Psoas muscle (tissue), 8 donors: ENCODE measurements around the gene F7. TPM values are rescaled to one million over a fixed set of nuclear protein-coding genes. Genes with fewer than 3 reads are reported as not detected.
A peak's percentile ranks its signal among the peaks of the same experiment; 100 is the strongest.

Experiments
- ATAC-seq, 4 donors: fragments of 200-7000 bp; cut with Tn5 transposase; one replicate each; pipeline ENCODE4 v1.9.1; 2020; ENCODE audit warnings: moderate library complexity in 3 of 4, mild to moderate bottlenecking in 2 of 4
- DNase-seq, 2 donors: peaks; one replicate each; pipeline ENCODE4 v3.0.0-alpha.2; 2020
- H3K27ac ChIP-seq: fragments of 200-600 bp; one replicate; pipeline ENCODE4 v1.8.0; 2022
- H3K27me3 ChIP-seq, 3 donors: fragments of 200-600 bp in 1 of 3; one replicate each; pipeline versions ENCODE4 v1.6.1 to v1.8.0; 2013 to 2022; ENCODE audit warnings: low read length in 2 of 3, mild to moderate bottlenecking in 2 of 3, moderate library complexity in 1 of 3; ENCODE audit not compliant: insufficient read depth in 3 of 3
- H3K36me3 ChIP-seq, 2 donors: fragments of 200-600 bp in 1 of 2; one replicate each; pipeline versions ENCODE4 v1.6.1 to v1.8.0; 2013 to 2022; ENCODE audit warnings: low read depth in 1 of 2, mild to moderate bottlenecking in 1 of 2, moderate library complexity in 1 of 2; ENCODE audit not compliant: insufficient read depth in 1 of 2
- H3K4me1 ChIP-seq: fragments of 200-600 bp; one replicate; pipeline ENCODE4 v1.8.0; 2022
- H3K4me3 ChIP-seq: fragments of 200-600 bp; one replicate; pipeline ENCODE4 v1.8.0; 2022; ENCODE audit warnings: mild to moderate bottlenecking
- H3K9me3 ChIP-seq: fragments of 200-600 bp; one replicate; pipeline ENCODE4 v1.8.0; 2022
- CTCF ChIP-seq: fragments of 200-600 bp; IDR thresholded peaks from one replicate; pipeline ENCODE4 v1.8.0; 2022; ENCODE audit warnings: antibody characterized with exemption
- WGBS, 3 donors: extraction: QIAGEN DNeasy Blood & Tissue Kit; methylation state at CpG; one replicate each; pipeline versions ENCODE4 v1.1.6 to v1.1.7; 2013; 5-methylcytosine and 5-hydroxymethylcytosine counted together
- intact Hi-C, 2 donors: fragments of 100-400 bp; cut with DNase I; formaldehyde crosslinking; loops; one replicate each; pipeline versions ENCODE4 v1.11.0 to v1.14.2; 2022
- polyA plus RNA-seq, 3 donors: library from polyadenylated mRNA; stranded (reverse); fragments of 200-250 nt; gene quantifications; one replicate each; pipeline ENCODE4 v1.2.3, GENCODE V29; 2013
- total RNA-seq, 4 donors: library from RNA; stranded (reverse); fragmentation: NEBNext Ultra II Directional in 2 of 4; extraction: Animal tissue kit (Norgen Biotek cat#: 25700) in 2 of 4; gene quantifications; one replicate each; pipeline versions ENCODE4 v1.2.1 to v1.2.4, GENCODE V29; 2021 to 2023
- donor health status: healthy with polysubstance abuse.
- donor health status: DM: no; HTN: no; CAD: no; lungs with moderate emphysema.
- donor health status: Bipolar disorder and iron deficiency.
- donor health status: healthy.
- donor health status: DM: yes; HTN: yes; CAD: no.
- donor health status: DM: no; HTN: no; CAD: no.
- donor health status: DM: no; HTN: no; CAD: no.
- donor health status: DM: yes; HTN: yes; CAD: no.

Gene F7
- total and polyA plus RNA-seq, 7 donors: 0.08 to 0.20 (median 0.10) TPM; not detected in 4

- Histone ChIP-seq H3K9me3 (no peaks in the 10 kb centered on the region), H3K27me3 (peaks cover 0 to 5% (median 0%) of the 10 kb centered on the region in 3 donors), H3K4me1 (no peaks in the 10 kb centered on the region), H3K27ac (no peak overlapping the region), H3K36me3 (no peaks in the 10 kb centered on the region), H3K4me3 (no peak overlapping the region)
- intact Hi-C loops: no loop called here
- ATAC-seq: no peak
- peak in 1 of 2 donors; percentile 30 for DNase-seq
- no peak for TF ChIP-seq CTCF
- 91 to 96% (median 92%) methylated on average over 22 of the region's 22 CpGs for WGBS, 3 donors
These were observed 46.4 kb upstream of the F7 start for GRCh38 chr13:113058988-113059850.

- Histone ChIP-seq H3K36me3 (no peaks in the 10 kb centered on the region), H3K27ac (no peak overlapping the region), H3K27me3 (peaks cover 0 to 5% (median 0%) of the 10 kb centered on the region in 3 donors), H3K9me3 (no peaks in the 10 kb centered on the region), H3K4me1 (no peaks in the 10 kb centered on the region), H3K4me3 (no peak overlapping the region)
- ATAC-seq (no peak), DNase-seq (peak in 1 of 2 donors; percentile 41)
- intact Hi-C loops: no loop called here
- TF ChIP-seq CTCF: no peak
- 73 to 77% (median 76%) methylated on average over 15 of the region's 15 CpGs for WGBS, 3 donors
These were observed 45.7 kb upstream of the F7 start for GRCh38 chr13:113059891-113060290.

- intact Hi-C loops: no loop called here
- no peak for ATAC-seq
- peak in 1 of 2 donors; percentile 27 for DNase-seq
These were observed 44.9 kb upstream of the F7 start for GRCh38 chr13:113060557-113061270.

GRCh38 chr13:113061271-113061625, 44.3 kb upstream of the F7 start:
- no peak for TF ChIP-seq CTCF
- Histone ChIP-seq H3K9me3 (no peaks in the 10 kb centered on the region), H3K27me3 (peaks cover 0 to 6% (median 0%) of the 10 kb centered on the region in 3 donors), H3K4me1 (no peaks in the 10 kb centered on the region), H3K27ac (no peak overlapping the region), H3K4me3 (no peak overlapping the region), H3K36me3 (no peaks in the 10 kb centered on the region)
- WGBS, 3 donors: 75 to 86% (median 77%) methylated on average over 9 of the region's 9 CpGs
- DNase-seq (peak in 1 of 2 donors; percentile 24), ATAC-seq (no peak)
- intact Hi-C loops: no loop called here

More at GRCh38 chr13:113060557-113061270, 44.9 kb upstream of the F7 start:
- H3K27ac ChIP-seq: no peak overlapping the region
- 84 to 87% (median 86%) methylated on average over 33 to 34 of the region's 34 CpGs for WGBS, 3 donors
- peaks cover 0 to 3% (median 0%) of the 10 kb centered on the region in 3 donors for H3K27me3 ChIP-seq
- H3K36me3 ChIP-seq: no peaks in the 10 kb centered on the region
- H3K4me3 ChIP-seq: no peak overlapping the region
- no peaks in the 10 kb centered on the region for H3K4me1 ChIP-seq
- H3K9me3 ChIP-seq: no peaks in the 10 kb centered on the region
- TF ChIP-seq CTCF: no peak
